Gastrocnemius medialis (tissue), 4 donors: ENCODE results near the gene ATP5F1A.

Experiments used
- POLR2A ChIP-seq, 2 donors: fragments of 450-650 bp; IDR thresholded peaks; one replicate each; pipeline ENCODE4 v1.6.1; 2017; ENCODE audit warnings: antibody characterized with exemption in 2 of 2, mild to moderate bottlenecking in 2 of 2, moderate library complexity in 2 of 2
- TF ChIP-seq, protein P1 (sequence below), 5 experiments: fragments of 450-650 bp in 3 of 5; fragments of 200-600 bp in 2 of 5; sonication (generic) in 2 of 5; IDR thresholded peaks in 4 of 5; conservative IDR thresholded peaks in 1 of 5; 1 replicate in 4 of 5; 2 replicates in 1 of 5; pipeline ENCODE4 v1.5.1; 2016 to 2019; ENCODE audit warnings: antibody characterized with exemption in 5 of 5, mild to moderate bottlenecking in 3 of 5, moderate library complexity in 3 of 5

- no peak for TF ChIP-seq POLR2A (IDR thresholded peaks at IDR 0.05)
- TF ChIP-seq, protein P1, sequence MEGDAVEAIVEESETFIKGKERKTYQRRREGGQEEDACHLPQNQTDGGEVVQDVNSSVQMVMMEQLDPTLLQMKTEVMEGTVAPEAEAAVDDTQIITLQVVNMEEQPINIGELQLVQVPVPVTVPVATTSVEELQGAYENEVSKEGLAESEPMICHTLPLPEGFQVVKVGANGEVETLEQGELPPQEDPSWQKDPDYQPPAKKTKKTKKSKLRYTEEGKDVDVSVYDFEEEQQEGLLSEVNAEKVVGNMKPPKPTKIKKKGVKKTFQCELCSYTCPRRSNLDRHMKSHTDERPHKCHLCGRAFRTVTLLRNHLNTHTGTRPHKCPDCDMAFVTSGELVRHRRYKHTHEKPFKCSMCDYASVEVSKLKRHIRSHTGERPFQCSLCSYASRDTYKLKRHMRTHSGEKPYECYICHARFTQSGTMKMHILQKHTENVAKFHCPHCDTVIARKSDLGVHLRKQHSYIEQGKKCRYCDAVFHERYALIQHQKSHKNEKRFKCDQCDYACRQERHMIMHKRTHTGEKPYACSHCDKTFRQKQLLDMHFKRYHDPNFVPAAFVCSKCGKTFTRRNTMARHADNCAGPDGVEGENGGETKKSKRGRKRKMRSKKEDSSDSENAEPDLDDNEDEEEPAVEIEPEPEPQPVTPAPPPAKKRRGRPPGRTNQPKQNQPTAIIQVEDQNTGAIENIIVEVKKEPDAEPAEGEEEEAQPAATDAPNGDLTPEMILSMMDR (IDR thresholded peaks at IDR 0.05 in 4 of 5, conservative IDR thresholded peaks at IDR 0.05 in 1 of 5), result no peak
Measured at GRCh38 chr18:46061387-46061786, 36.7 kb downstream of the ATP5F1A start.
